ENCODE measurements around the gene EPB41L5. TPM values are rescaled to one million over a fixed set of nuclear protein-coding genes. Genes with fewer than 3 reads are reported as not detected.

EPB41L5 gene
- polyA plus RNA-seq, 1 donor (not counting 4 experiments of a cell fraction or from before 2014, with no cell fraction given): 17.8 TPM

GRCh38 chr2:120005834-120006521 is 6.9 kb upstream of the EPB41L5 start:
- Histone ChIP-seq H4K20me1 (ENCODE audit: control insufficient read depth, extremely low read depth, insufficient read depth, low read length) (no peaks in the 10 kb centered on the region), H3K4me3 (ENCODE audit: control insufficient read depth in 2 of 3, extremely low read depth in 1 of 3, insufficient read depth in 2 of 3, low read depth in 1 of 3, low read length in 3 of 3) (no peak overlapping the region), H3K9ac (ENCODE audit: control insufficient read depth, extremely low read depth, insufficient read depth, low read length) (no peak overlapping the region), H3K9me1 (ENCODE audit: control insufficient read depth, extremely low read depth, insufficient read depth, low read length) (no peaks in the 10 kb centered on the region), H3K4me2 (ENCODE audit: control insufficient read depth, extremely low read depth, insufficient read depth, low read depth, low read length) (no peak overlapping the region), H3K79me2 (ENCODE audit: control insufficient read depth, insufficient read depth, low read length) (no peaks in the 10 kb centered on the region), H3K27me3 (ENCODE audit: control insufficient read depth, extremely low read depth, insufficient read depth, low read length) (no peaks in the 10 kb centered on the region), H2AFZ (ENCODE audit: control insufficient read depth, low read length) (no peak overlapping the region), H3K4me1 (ENCODE audit: control insufficient read depth, extremely low read depth, insufficient read depth, low read length) (no peaks in the 10 kb centered on the region), H3K9me3 (ENCODE audit: control insufficient read depth, low read depth, low read length) (no peaks in the 10 kb centered on the region), H3K27ac (ENCODE audit: control insufficient read depth, insufficient read depth, low read length) (no peak overlapping the region), H3K36me3 (ENCODE audit: control insufficient read depth in 2 of 2, extremely low read depth in 1 of 2, insufficient read depth in 2 of 2, low read length in 2 of 2) (no peaks in the 10 kb centered on the region)
- dilution Hi-C loops (cut with MboI; ENCODE audit: extremely low pct_ligation_motif_present, low sequenced_read_pairs): no loop called here
- TF ChIP-seq CTCF (optimal IDR thresholded peaks at IDR 0.05 in 1 of 3, IDR thresholded peaks at IDR 0.05 in 1 of 3, conservative IDR thresholded peaks at IDR 0.05 in 1 of 3; ENCODE audit: extremely low read depth in 1 of 3, insufficient read depth in 2 of 3, low read length in 3 of 3): no peak
- no peak for TF ChIP-seq EZH2 (IDR thresholded peaks at IDR 0.05; ENCODE audit: low read length)
- DNase-seq (ENCODE audit: low read depth, low spot score): no peak
- no peak for FAIRE-seq

GRCh38 chr2:120007851-120008250 is 5.0 kb upstream of the EPB41L5 start:
- Histone ChIP-seq H3K4me3 (ENCODE audit: control insufficient read depth in 2 of 3, extremely low read depth in 1 of 3, insufficient read depth in 2 of 3, low read depth in 1 of 3, low read length in 3 of 3) (no peak overlapping the region), H3K27ac (ENCODE audit: control insufficient read depth, insufficient read depth, low read length) (no peak overlapping the region), H3K4me2 (ENCODE audit: control insufficient read depth, extremely low read depth, insufficient read depth, low read depth, low read length) (no peak overlapping the region), H3K36me3 (ENCODE audit: control insufficient read depth in 2 of 2, extremely low read depth in 1 of 2, insufficient read depth in 2 of 2, low read length in 2 of 2) (no peaks in the 10 kb centered on the region), H3K27me3 (ENCODE audit: control insufficient read depth, extremely low read depth, insufficient read depth, low read length) (no peaks in the 10 kb centered on the region), H3K9ac (ENCODE audit: control insufficient read depth, extremely low read depth, insufficient read depth, low read length) (no peak overlapping the region), H3K4me1 (ENCODE audit: control insufficient read depth, extremely low read depth, insufficient read depth, low read length) (peaks cover 6% of the 10 kb centered on the region), H3K79me2 (ENCODE audit: control insufficient read depth, insufficient read depth, low read length) (no peaks in the 10 kb centered on the region), H2AFZ (ENCODE audit: control insufficient read depth, low read length) (no peak overlapping the region), H4K20me1 (ENCODE audit: control insufficient read depth, extremely low read depth, insufficient read depth, low read length) (no peaks in the 10 kb centered on the region), H3K9me1 (ENCODE audit: control insufficient read depth, extremely low read depth, insufficient read depth, low read length) (peaks cover 2% of the 10 kb centered on the region), H3K9me3 (ENCODE audit: control insufficient read depth, low read depth, low read length) (no peaks in the 10 kb centered on the region)
- TF ChIP-seq CTCF (optimal IDR thresholded peaks at IDR 0.05 in 1 of 3, IDR thresholded peaks at IDR 0.05 in 1 of 3, conservative IDR thresholded peaks at IDR 0.05 in 1 of 3; ENCODE audit: extremely low read depth in 1 of 3, insufficient read depth in 2 of 3, low read length in 3 of 3): no peak
- no peak for TF ChIP-seq EZH2 (IDR thresholded peaks at IDR 0.05; ENCODE audit: low read length)
- FAIRE-seq (no peak), DNase-seq (ENCODE audit: low read depth, low spot score) (no peak)
- dilution Hi-C loops (cut with MboI; ENCODE audit: extremely low pct_ligation_motif_present, low sequenced_read_pairs): no loop called here

All from keratinocyte (primary cell).